A673 (cell line): ENCODE data around the gene CDC45. TPM values are rescaled to one million over a fixed set of nuclear protein-coding genes. Genes with fewer than 3 reads are reported as not detected.

Source experiments
- BruUV-seq: library from RNA; stranded (reverse); fragments of 400-500 nt; replicated peaks from 2 replicates; lab custom pipeline; 2021; lab: Mats Ljungman, UMichigan
- CTCF ChIA-PET: fragments of 300-600 bp; sonication (Branson Sonifier 250); formaldehyde crosslinking; loops from one replicate; lab custom pipeline; 2022; ENCODE audit warnings: antibody characterized with exemption; lab: Charles Lee
- POLR2A ChIA-PET: fragments of 300-600 bp; sonication (Branson Sonifier 250); formaldehyde crosslinking; loops from one replicate; lab custom pipeline; 2022; ENCODE audit warnings: antibody characterized with exemption; ENCODE audit not compliant: low non-redundant PET; lab: Charles Lee
- DNase-seq: peaks from one replicate; pipeline ENCODE4 v3.0.0-alpha.2; 2015; ENCODE audit warnings: low spot score
- H3K27ac ChIP-seq: fragments of 200-600 bp; sonication (generic); 2 replicates; pipeline ENCODE4 v1.5.1; 2016; ENCODE audit warnings: mixed run types, low read depth, mild to moderate bottlenecking, mixed read lengths, antibody characterized with exemption, low read length; ENCODE audit not compliant: poor library complexity, severe bottlenecking
- H3K27me3 ChIP-seq: fragments of 200-600 bp; sonication (generic); replicated peaks from 2 replicates; pipeline ENCODE4 v1.6.1; 2017; ENCODE audit warnings: mixed run types, low read depth, mild to moderate bottlenecking, mixed read lengths, antibody characterized with exemption, low read length; ENCODE audit not compliant: insufficient read depth, poor library complexity
- H3K36me3 ChIP-seq: fragments of 200-600 bp; sonication (generic); 2 replicates; pipeline ENCODE4 v1.6.1; 2016; ENCODE audit warnings: mixed run types, mild to moderate bottlenecking, mixed read lengths, antibody characterized with exemption, low read length; ENCODE audit not compliant: insufficient read depth, poor library complexity, severe bottlenecking
- H3K4me1 ChIP-seq: fragments of 200-600 bp; sonication (generic); 2 replicates; pipeline ENCODE4 v1.6.1; 2017; ENCODE audit warnings: mixed run types, mild to moderate bottlenecking, mixed read lengths, antibody characterized with exemption, low read length; ENCODE audit not compliant: insufficient read depth, poor library complexity, severe bottlenecking
- H3K4me3 ChIP-seq: fragments of 200-600 bp; sonication (generic); 2 replicates; pipeline ENCODE4 v1.5.1; 2016; ENCODE audit warnings: low read depth, mixed run types, mild to moderate bottlenecking, mixed read lengths, low read length; ENCODE audit not compliant: poor library complexity, severe bottlenecking
- H3K9me3 ChIP-seq: fragments of 200-600 bp; sonication (generic); 2 replicates; pipeline ENCODE4 v1.6.1; 2016; ENCODE audit warnings: mixed run types, low read depth, mild to moderate bottlenecking, mixed read lengths, antibody characterized with exemption, low read length; ENCODE audit not compliant: poor library complexity, severe bottlenecking
- CTCF ChIP-seq: fragments of 300-800, 200-600 bp; sonication (generic); conservative IDR thresholded peaks from 2 replicates; pipeline ENCODE4 v1.5.1; 2017; ENCODE audit warnings: low read depth, mild to moderate bottlenecking, antibody characterized with exemption, low read length, moderate library complexity, mixed read lengths
- EZH2 ChIP-seq: fragments of 200-600 bp; sonication (generic); IDR thresholded peaks from 2 replicates; pipeline ENCODE4 v1.6.1; 2017; ENCODE audit warnings: borderline replicate concordance, low read depth, mild to moderate bottlenecking, mixed read lengths, antibody characterized with exemption, low read length; ENCODE audit not compliant: poor library complexity, severe bottlenecking
- intact Hi-C: fragments of 100-400 bp; cut with micrococcal nuclease; formaldehyde crosslinking; loops from one replicate; pipeline ENCODE4 v1.10.0; 2022; ENCODE audit not compliant: unreplicated experiment
- total RNA-seq: library from RNA; stranded (reverse); gene quantifications from 2 replicates; pipeline ENCODE4 v1.2.3, GENCODE V29; 2021

Gene CDC45
- total RNA-seq, 1 experiment from 2014 or later = 79.2 TPM

- H3K4me3 ChIP-seq = no peak overlapping the region
- no peak for DNase-seq
- no peaks in the 10 kb centered on the region for H3K9me3 ChIP-seq
- no peaks in the 10 kb centered on the region for H3K27me3 ChIP-seq
- TF ChIP-seq CTCF (no peak), EZH2 (no peak)
- ChIA-PET CTCF (no interaction called here), POLR2A (no interaction called here)
- no TSS peak for BruUV-seq
- H3K27ac ChIP-seq = no peak overlapping the region
- intact Hi-C loops = no loop called here
- peaks cover 17% of the 10 kb centered on the region for H3K36me3 ChIP-seq
- no peaks in the 10 kb centered on the region for H3K4me1 ChIP-seq
Observed at GRCh38 chr22:19505735-19506126, 26.0 kb downstream of the CDC45 start.

GRCh38 chr22:19506212-19506611 lies 26.5 kb downstream of the CDC45 start:
- no peak for TF ChIP-seq EZH2
- TF ChIP-seq CTCF = no peak
- intact Hi-C loops = no loop called here
- BruUV-seq = no TSS peak
- Histone ChIP-seq H3K4me1 (no peaks in the 10 kb centered on the region), H3K36me3 (peaks cover 17% of the 10 kb centered on the region), H3K27ac (no peak overlapping the region), H3K27me3 (no peaks in the 10 kb centered on the region), H3K9me3 (no peaks in the 10 kb centered on the region), H3K4me3 (no peak overlapping the region)
- POLR2A ChIA-PET = no interaction called here
- CTCF ChIA-PET = no interaction called here
- DNase-seq = no peak

GRCh38 chr22:19507534-19507861 lies 27.8 kb downstream of the CDC45 start:
- intact Hi-C loops = no loop called here
- Histone ChIP-seq H3K9me3 (no peaks in the 10 kb centered on the region), H3K36me3 (peaks cover 26% of the 10 kb centered on the region), H3K4me3 (no peak overlapping the region), H3K27me3 (no peaks in the 10 kb centered on the region), H3K27ac (no peak overlapping the region), H3K4me1 (no peaks in the 10 kb centered on the region)
- ChIA-PET CTCF (no interaction called here), POLR2A (no interaction called here)
- TF ChIP-seq CTCF (no peak), EZH2 (no peak)
- BruUV-seq = no TSS peak
- DNase-seq = no peak
